OCI-LY3 (cell line): Measurements from ENCODE around the gene BTBD9.

Experiments used
- CTCF ChIP-seq: fragments of 200-600, 300-600 bp; sonication (generic); IDR thresholded peaks from 2 replicates; pipeline ENCODE4 v1.5.1; 2014; ENCODE audit warnings: antibody characterized with exemption, low read length, low read depth
- EZH2phosphoT487 ChIP-seq: fragments of 200-600 bp; shearing (Covaris generic); IDR thresholded peaks from 2 replicates; pipeline ENCODE4 v1.6.1; 2018; ENCODE audit warnings: antibody characterized with exemption, mixed run types, low read depth

- TF ChIP-seq CTCF (no peak), EZH2phosphoT487 (no peak)
Observed at GRCh38 chr6:38518511-38519304, 121.0 kb downstream of the BTBD9 start.
